Measurements from ENCODE around the gene KCNK3.
"Not testable (repeated sequence)": the region's sequence is repeated elsewhere in the genome, so short reads cannot be mapped to it uniquely, and the experiment has no call there.

Gene KCNK3

DNA sequence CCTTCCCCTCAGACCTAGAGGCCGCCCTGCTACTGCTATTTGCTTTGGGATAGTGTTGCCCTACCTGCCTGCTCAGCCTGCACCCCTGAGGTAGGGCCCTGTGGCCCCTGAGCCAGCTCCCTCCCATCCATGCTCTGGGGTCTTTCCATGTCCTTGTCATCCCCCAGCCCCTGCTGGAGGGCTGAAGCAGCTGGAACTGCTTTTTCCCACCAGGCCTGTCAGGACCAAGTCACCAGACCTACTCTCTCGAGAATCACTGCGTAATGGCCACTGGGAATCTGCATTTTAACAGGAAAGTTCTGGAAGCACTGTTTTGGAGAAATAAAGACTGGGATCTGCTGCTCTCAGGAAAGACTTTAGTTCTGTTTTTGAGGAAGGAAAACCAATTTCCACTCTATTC, 51.3 kb downstream of the KCNK3 start:
- Histone ChIP-seq H3K27ac (ENCODE audit: low read length) (no peak overlapping the region), H3K27me3 (ENCODE audit: control insufficient read depth, insufficient read depth, low read length) (no peaks in the 10 kb centered on the region), H3K4me3 (ENCODE audit: low read length) (no peak overlapping the region), H3K9me3 (ENCODE audit: control insufficient read depth, insufficient read depth, low read length) (no peaks in the 10 kb centered on the region), H3K4me1 (ENCODE audit: control insufficient read depth, insufficient read depth, low read length) (no peaks in the 10 kb centered on the region), H3K36me3 (ENCODE audit: control insufficient read depth, insufficient read depth, low read length) (no peaks in the 10 kb centered on the region)
- WGBS (ENCODE audit: insufficient coverage, insufficient read length), result no CpG with 5 or more reads among the region's 3 CpGs
- no peak for DNase-seq (ENCODE audit: low read depth, low spot score)

DNA sequence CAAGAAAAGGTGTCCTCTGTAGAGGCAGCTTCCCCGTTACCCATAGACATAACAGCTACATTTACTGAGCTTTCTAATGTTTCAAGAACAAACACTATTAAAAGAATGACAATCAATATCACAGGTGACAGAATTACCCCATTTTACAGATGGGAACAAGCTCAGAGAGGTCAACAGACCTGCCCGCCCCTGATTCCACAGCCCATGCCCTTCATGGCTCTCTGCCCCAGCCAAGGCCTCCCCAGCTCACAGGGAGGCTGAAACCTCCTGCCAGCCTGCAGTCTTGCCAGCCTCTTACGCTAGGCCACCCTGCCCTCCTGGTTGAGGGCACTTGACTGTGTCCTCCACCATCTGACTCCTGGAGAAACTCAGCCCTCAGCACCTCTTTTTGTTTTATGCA, 52.4 kb downstream of the KCNK3 start:
- Histone ChIP-seq H3K36me3 (ENCODE audit: control insufficient read depth, insufficient read depth, low read length) (no peaks in the 10 kb centered on the region), H3K27ac (ENCODE audit: low read length) (no peak overlapping the region), H3K27me3 (ENCODE audit: control insufficient read depth, insufficient read depth, low read length) (no peaks in the 10 kb centered on the region), H3K4me1 (ENCODE audit: control insufficient read depth, insufficient read depth, low read length) (no peaks in the 10 kb centered on the region), H3K4me3 (ENCODE audit: low read length) (no peak overlapping the region), H3K9me3 (ENCODE audit: control insufficient read depth, insufficient read depth, low read length) (no peaks in the 10 kb centered on the region)
- DNase-seq (ENCODE audit: low read depth, low spot score), result no peak
- no CpG with 5 or more reads among the region's 3 CpGs for WGBS (ENCODE audit: insufficient coverage, insufficient read length)

DNA sequence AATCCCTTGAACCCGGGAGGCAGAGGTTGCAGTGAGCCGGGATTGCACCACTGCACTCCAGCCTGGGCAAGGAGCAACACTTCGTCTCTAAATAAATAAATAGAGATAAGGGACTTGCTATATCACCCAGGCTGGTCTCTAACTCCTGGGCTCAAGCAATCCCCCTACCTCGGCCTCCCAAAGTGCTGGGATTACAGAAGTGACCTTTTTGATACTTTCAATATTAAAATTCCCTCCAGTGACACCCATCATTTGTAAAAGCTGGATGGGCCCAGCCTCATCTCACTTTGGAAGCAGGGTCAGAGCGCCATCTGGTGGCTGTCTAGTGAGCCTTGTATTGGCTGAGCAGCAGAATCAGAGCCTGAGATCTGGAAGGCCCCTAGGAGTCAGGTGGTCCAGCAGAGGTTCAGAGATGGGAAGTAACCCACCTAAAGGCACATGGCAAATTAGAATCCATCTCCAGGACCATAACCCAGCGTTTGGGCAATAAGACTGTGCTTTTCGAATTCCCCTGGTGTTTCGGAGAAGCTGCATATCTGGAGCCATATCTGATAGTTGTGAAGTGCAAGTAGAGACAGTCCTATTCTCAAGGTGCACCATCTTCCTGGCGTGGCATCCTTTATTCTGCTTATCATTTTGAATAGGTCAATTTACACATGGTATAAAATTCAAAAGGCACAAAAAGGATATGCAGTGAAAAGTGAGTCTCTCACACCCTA, 53.2 kb downstream of the KCNK3 start:
- no peak overlapping the region for H3K4me3 ChIP-seq (ENCODE audit: low read length)
- WGBS (ENCODE audit: insufficient coverage, insufficient read length), result no CpG with 5 or more reads among the region's 9 CpGs
- no peak overlapping the region for H3K27ac ChIP-seq (ENCODE audit: low read length)

DNA sequence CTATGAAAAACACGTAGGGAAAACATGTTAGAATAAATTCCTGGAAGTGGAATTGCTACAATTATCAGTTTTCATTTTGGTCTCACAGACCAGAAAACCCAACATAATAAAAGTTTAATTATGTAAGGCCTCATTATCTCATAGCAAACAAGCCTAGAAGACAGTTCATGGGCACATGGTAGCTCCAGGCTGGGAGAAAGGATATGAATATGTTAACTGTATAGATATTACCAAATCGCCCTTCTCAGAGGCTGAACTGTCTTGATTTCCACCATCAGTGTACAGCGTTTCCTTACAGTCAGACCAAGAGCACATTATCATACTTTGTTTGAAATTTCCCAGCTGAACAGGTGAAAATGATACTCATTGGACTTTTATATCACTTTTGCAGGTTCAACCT, 54.4 kb downstream of the KCNK3 start:
- no peak for DNase-seq (ENCODE audit: low read depth, low spot score)
- no peaks in the 10 kb centered on the region for H3K36me3 ChIP-seq (ENCODE audit: control insufficient read depth, insufficient read depth, low read length)
- H3K4me1 ChIP-seq (ENCODE audit: control insufficient read depth, insufficient read depth, low read length), result no peaks in the 10 kb centered on the region
- H3K4me3 ChIP-seq (ENCODE audit: low read length), result no peak overlapping the region
- WGBS (ENCODE audit: insufficient coverage, insufficient read length), result no CpG with 5 or more reads among the region's 3 CpGs
- no peaks in the 10 kb centered on the region for H3K9me3 ChIP-seq (ENCODE audit: control insufficient read depth, insufficient read depth, low read length)
- H3K27ac ChIP-seq (ENCODE audit: low read length), result no peak overlapping the region
- no peaks in the 10 kb centered on the region for H3K27me3 ChIP-seq (ENCODE audit: control insufficient read depth, insufficient read depth, low read length)

More for the DNA sequence above, 53.2 kb downstream of the KCNK3 start:
- DNase-seq (ENCODE audit: low read depth, low spot score), result peak; percentile 66
- Histone ChIP-seq H3K36me3 (ENCODE audit: control insufficient read depth, insufficient read depth, low read length) (no peaks in the 10 kb centered on the region), H3K9me3 (ENCODE audit: control insufficient read depth, insufficient read depth, low read length) (no peaks in the 10 kb centered on the region), H3K4me1 (ENCODE audit: control insufficient read depth, insufficient read depth, low read length) (no peaks in the 10 kb centered on the region), H3K27me3 (ENCODE audit: control insufficient read depth, insufficient read depth, low read length) (no peaks in the 10 kb centered on the region)

DNA sequence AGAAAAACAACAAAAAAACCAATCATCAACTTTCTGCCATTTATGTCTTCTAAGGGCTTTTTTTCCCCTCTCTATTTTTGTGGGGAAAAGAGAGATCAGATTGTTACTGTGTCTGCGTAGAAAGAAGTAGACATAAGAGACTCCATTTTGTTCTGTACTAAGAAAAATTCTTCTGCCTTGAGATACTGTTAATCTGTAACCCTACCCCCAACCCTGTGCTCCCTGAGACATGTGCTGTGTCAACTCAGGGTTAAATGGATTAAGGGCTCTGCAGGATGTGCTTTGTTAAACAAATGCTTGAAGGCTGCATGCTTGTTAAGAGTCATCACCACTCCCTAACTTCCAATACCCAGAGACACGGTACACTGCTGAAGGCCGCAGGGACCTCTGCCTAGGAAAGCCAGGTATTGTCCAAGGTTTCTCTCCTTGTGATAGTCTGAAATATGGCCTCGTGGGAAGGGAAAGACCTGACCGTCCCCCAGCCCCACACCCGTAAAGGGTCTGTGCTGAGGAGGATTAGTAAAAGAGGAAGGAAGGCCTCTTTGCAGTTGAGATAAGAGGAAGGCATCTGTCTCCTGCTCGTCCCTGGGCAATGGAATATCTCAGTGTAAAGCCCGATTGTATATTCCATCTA, 57.4 kb downstream of the KCNK3 start:
- no CpG with 5 or more reads among the region's 8 CpGs for WGBS (ENCODE audit: insufficient coverage, insufficient read length)
- H3K27ac ChIP-seq (ENCODE audit: low read length); H3K27me3 ChIP-seq (ENCODE audit: control insufficient read depth, insufficient read depth, low read length); H3K4me3 ChIP-seq (ENCODE audit: low read length); H3K9me3 ChIP-seq (ENCODE audit: control insufficient read depth, insufficient read depth, low read length); H3K4me1 ChIP-seq (ENCODE audit: control insufficient read depth, insufficient read depth, low read length); H3K36me3 ChIP-seq (ENCODE audit: control insufficient read depth, insufficient read depth, low read length): not testable (repeated sequence)
- peak; percentile 50 for DNase-seq (ENCODE audit: low read depth, low spot score)

DNA sequence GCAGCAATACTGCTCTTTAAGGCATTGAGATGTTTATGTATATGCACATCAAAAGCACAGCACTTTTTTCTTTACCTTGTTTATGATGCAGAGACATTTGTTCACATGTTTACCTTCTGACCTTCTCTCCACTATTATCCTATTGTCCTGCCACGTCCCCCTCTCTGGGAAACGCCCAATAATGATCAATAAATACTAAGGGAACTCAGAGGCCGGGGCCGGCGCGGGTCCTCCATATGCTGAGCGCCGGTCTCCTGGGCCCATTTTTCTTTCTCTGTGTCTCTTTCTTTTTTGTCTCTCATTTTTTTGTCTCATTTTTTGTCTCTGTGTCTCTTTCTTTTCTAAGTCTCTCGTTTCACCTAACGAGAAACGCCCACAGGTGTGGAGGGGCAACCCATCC, 57.9 kb downstream of the KCNK3 start:
- H3K27ac ChIP-seq (ENCODE audit: low read length); H3K9me3 ChIP-seq (ENCODE audit: control insufficient read depth, insufficient read depth, low read length); DNase-seq (ENCODE audit: low read depth, low spot score); H3K27me3 ChIP-seq (ENCODE audit: control insufficient read depth, insufficient read depth, low read length); H3K36me3 ChIP-seq (ENCODE audit: control insufficient read depth, insufficient read depth, low read length); H3K4me3 ChIP-seq (ENCODE audit: low read length); H3K4me1 ChIP-seq (ENCODE audit: control insufficient read depth, insufficient read depth, low read length): not testable (repeated sequence)
- no CpG with 5 or more reads among the region's 11 CpGs for WGBS (ENCODE audit: insufficient coverage, insufficient read length)

DNA sequence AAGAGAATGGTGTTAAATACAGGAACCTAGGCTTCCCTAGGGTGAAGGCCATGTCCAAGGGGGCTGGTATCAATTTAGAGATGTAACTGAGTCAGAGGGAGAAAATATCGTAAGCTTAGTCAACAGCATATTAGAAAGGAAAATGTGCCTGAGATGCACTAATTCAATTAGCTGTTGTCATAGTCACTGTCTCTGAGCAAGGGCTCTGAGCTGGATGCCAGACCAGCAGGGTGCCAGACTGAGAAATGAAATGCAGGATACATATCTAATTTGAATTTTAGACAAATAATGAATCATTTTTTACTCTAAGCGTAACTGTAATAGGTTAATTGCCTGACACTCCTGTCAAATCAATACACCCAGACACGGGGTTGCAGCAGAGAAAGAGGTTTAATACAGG, 60.1 kb downstream of the KCNK3 start:
- no peaks in the 10 kb centered on the region for H3K9me3 ChIP-seq (ENCODE audit: control insufficient read depth, insufficient read depth, low read length)
- no peaks in the 10 kb centered on the region for H3K36me3 ChIP-seq (ENCODE audit: control insufficient read depth, insufficient read depth, low read length)
- H3K4me1 ChIP-seq (ENCODE audit: control insufficient read depth, insufficient read depth, low read length), result no peaks in the 10 kb centered on the region
- DNase-seq (ENCODE audit: low read depth, low spot score), result no peak
- H3K27ac ChIP-seq (ENCODE audit: low read length), result no peak overlapping the region
- H3K4me3 ChIP-seq (ENCODE audit: low read length), result no peak overlapping the region
- no peaks in the 10 kb centered on the region for H3K27me3 ChIP-seq (ENCODE audit: control insufficient read depth, insufficient read depth, low read length)
- no CpG with 5 or more reads among the region's 3 CpGs for WGBS (ENCODE audit: insufficient coverage, insufficient read length)

DNA sequence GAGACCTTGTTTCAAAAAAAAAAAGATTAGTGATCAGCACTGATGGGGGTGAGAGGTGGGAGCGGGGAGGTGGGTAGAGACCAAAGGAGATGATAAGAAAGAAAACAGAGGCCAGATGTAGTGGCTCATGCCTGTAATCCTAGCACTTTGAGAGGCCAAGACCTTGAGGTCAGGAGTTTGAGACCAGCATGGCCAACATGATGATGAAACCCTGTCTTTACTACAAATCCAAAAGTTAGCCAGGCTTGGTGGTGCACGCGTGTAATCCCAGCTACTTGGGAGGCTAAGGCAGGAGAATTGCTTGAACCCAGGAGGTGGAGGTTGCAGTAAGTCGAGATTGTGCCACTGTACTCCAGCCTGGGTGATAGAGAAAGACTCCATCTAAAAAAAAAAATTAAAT, 62.0 kb downstream of the KCNK3 start:
- H3K4me3 ChIP-seq (ENCODE audit: low read length), result no peak overlapping the region
- H3K4me1 ChIP-seq (ENCODE audit: control insufficient read depth, insufficient read depth, low read length), result peaks cover 6% of the 10 kb centered on the region
- WGBS (ENCODE audit: insufficient coverage, insufficient read length), result no CpG with 5 or more reads among the region's 4 CpGs
- no peaks in the 10 kb centered on the region for H3K9me3 ChIP-seq (ENCODE audit: control insufficient read depth, insufficient read depth, low read length)
- DNase-seq (ENCODE audit: low read depth, low spot score), result no peak
- H3K36me3 ChIP-seq (ENCODE audit: control insufficient read depth, insufficient read depth, low read length), result no peaks in the 10 kb centered on the region
- H3K27ac ChIP-seq (ENCODE audit: low read length), result no peak overlapping the region
- no peaks in the 10 kb centered on the region for H3K27me3 ChIP-seq (ENCODE audit: control insufficient read depth, insufficient read depth, low read length)

DNA sequence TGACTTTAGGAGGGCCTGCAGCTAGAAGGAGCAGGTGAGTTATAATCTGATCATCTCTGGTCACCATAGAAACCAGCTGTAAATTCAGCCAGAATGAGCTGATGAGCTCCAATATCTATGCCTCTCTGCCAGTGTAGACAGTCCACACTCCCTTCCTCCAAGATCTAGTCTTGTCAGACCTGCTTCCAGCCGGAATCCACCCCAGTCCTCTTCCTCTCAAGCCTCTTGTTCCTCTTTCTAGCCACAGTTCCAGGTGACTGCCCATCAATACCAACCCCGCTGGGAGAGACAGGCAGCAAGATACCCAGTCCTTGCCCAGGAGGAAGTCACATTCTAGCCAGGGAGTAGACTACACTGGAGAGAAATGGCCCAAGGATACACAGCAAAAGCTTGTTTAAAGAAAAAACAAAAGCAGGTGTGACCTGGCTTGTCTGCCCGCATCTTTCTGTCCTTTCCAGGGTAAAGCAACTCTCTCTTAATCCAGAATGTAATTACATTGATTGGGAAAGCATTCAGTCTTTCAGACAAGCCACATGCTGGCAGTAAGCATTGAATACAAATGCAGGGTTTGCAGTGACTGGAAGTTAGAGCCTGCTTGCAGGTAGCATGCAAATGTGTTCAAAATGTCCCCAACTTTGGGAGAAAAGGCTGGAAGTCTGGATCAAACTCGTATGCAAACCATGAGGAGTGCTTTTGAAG, 62.6 kb downstream of the KCNK3 start:
- Histone ChIP-seq H3K27me3 (ENCODE audit: control insufficient read depth, insufficient read depth, low read length) (no peaks in the 10 kb centered on the region), H3K27ac (ENCODE audit: low read length) (no peak overlapping the region), H3K4me3 (ENCODE audit: low read length) (no peak overlapping the region), H3K4me1 (ENCODE audit: control insufficient read depth, insufficient read depth, low read length) (peaks cover 6% of the 10 kb centered on the region), H3K36me3 (ENCODE audit: control insufficient read depth, insufficient read depth, low read length) (no peaks in the 10 kb centered on the region), H3K9me3 (ENCODE audit: control insufficient read depth, insufficient read depth, low read length) (no peaks in the 10 kb centered on the region)
- no peak for DNase-seq (ENCODE audit: low read depth, low spot score)
- WGBS (ENCODE audit: insufficient coverage, insufficient read length), result no CpG with 5 or more reads among the region's 4 CpGs

DNA sequence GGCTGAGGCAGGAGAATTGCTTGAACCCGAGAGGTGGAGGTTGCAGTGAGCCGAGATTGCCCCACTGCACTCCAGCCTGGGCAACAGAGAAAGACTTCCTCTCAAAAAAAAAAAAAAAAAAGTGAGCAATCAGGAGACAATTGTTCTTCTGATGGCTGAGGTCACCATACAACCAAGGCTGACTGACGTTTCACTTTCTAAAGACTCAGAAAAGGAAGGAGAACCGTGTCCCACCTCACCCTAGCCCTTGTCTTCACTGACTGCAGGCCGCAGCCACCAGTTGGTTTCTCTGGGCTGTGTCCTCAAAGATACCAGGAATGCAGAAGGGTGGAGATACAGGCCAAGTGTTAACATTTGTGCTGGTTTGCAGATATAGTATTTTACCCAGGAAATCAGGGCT, 63.8 kb downstream of the KCNK3 start:
- no peaks in the 10 kb centered on the region for H3K36me3 ChIP-seq (ENCODE audit: control insufficient read depth, insufficient read depth, low read length)
- DNase-seq (ENCODE audit: low read depth, low spot score), result no peak
- H3K4me3 ChIP-seq (ENCODE audit: low read length), result no peak overlapping the region
- no peaks in the 10 kb centered on the region for H3K9me3 ChIP-seq (ENCODE audit: control insufficient read depth, insufficient read depth, low read length)
- no CpG with 5 or more reads among the region's 5 CpGs for WGBS (ENCODE audit: insufficient coverage, insufficient read length)
- H3K27me3 ChIP-seq (ENCODE audit: control insufficient read depth, insufficient read depth, low read length), result no peaks in the 10 kb centered on the region
- H3K27ac ChIP-seq (ENCODE audit: low read length), result no peak overlapping the region
- peaks cover 6% of the 10 kb centered on the region for H3K4me1 ChIP-seq (ENCODE audit: control insufficient read depth, insufficient read depth, low read length)

Measured in iPS DF 6.9 (cell line).